Effector memory CD4-positive, alpha-beta T cell (primary cell): Measurements from ENCODE around the gene PBX3.

ENCODE experiments used
- DNase-seq, 3 donors: peaks; one replicate each; pipeline ENCODE4 v3.0.0-alpha.2; 2020
- H3K27ac ChIP-seq: 2 replicates; pipeline ENCODE4 v1.7.0; 2013; ENCODE audit warnings: mild to moderate bottlenecking, low read length, moderate library complexity; ENCODE audit not compliant: insufficient read depth, poor library complexity, severe bottlenecking
- H3K27me3 ChIP-seq: replicated peaks from 2 replicates; pipeline ENCODE4 v1.7.0; 2013; ENCODE audit warnings: mild to moderate bottlenecking, low read length; ENCODE audit not compliant: insufficient read depth, control insufficient read depth, poor library complexity, severe bottlenecking
- H3K36me3 ChIP-seq: 2 replicates; pipeline ENCODE4 v1.7.0; 2013; ENCODE audit warnings: mild to moderate bottlenecking, low read length, moderate library complexity; ENCODE audit not compliant: control insufficient read depth, insufficient read depth
- H3K4me1 ChIP-seq: 2 replicates; pipeline ENCODE4 v1.7.0; 2013; ENCODE audit warnings: low read length, mild to moderate bottlenecking; ENCODE audit not compliant: control insufficient read depth, insufficient read depth, poor library complexity, severe bottlenecking
- H3K4me3 ChIP-seq: 2 replicates; pipeline ENCODE4 v1.7.0; 2013; ENCODE audit warnings: low read length, low read depth, mild to moderate bottlenecking; ENCODE audit not compliant: insufficient read depth, poor library complexity, severe bottlenecking
- H3K9me3 ChIP-seq: 2 replicates; pipeline ENCODE4 v1.7.0; 2013; ENCODE audit warnings: mild to moderate bottlenecking, low read length, moderate library complexity; ENCODE audit not compliant: control insufficient read depth

PBX3 gene

GRCh38 chr9:126000731-126001580 lies 253.8 kb downstream of the PBX3 start:
- no peak for DNase-seq
- H3K4me1 ChIP-seq = no peaks in the 10 kb centered on the region
- H3K36me3 ChIP-seq = no peaks in the 10 kb centered on the region
- no peak overlapping the region for H3K27ac ChIP-seq
- H3K9me3 ChIP-seq = no peaks in the 10 kb centered on the region
- H3K4me3 ChIP-seq = no peak overlapping the region
- H3K27me3 ChIP-seq = no peaks in the 10 kb centered on the region

- Histone ChIP-seq H3K27me3 (no peaks in the 10 kb centered on the region), H3K4me3 (no peak overlapping the region), H3K4me1 (no peaks in the 10 kb centered on the region), H3K36me3 (no peaks in the 10 kb centered on the region), H3K9me3 (no peaks in the 10 kb centered on the region), H3K27ac (no peak overlapping the region)
- DNase-seq = no peak
These were observed 254.5 kb downstream of the PBX3 start for GRCh38 chr9:126001581-126002225.

DNA sequence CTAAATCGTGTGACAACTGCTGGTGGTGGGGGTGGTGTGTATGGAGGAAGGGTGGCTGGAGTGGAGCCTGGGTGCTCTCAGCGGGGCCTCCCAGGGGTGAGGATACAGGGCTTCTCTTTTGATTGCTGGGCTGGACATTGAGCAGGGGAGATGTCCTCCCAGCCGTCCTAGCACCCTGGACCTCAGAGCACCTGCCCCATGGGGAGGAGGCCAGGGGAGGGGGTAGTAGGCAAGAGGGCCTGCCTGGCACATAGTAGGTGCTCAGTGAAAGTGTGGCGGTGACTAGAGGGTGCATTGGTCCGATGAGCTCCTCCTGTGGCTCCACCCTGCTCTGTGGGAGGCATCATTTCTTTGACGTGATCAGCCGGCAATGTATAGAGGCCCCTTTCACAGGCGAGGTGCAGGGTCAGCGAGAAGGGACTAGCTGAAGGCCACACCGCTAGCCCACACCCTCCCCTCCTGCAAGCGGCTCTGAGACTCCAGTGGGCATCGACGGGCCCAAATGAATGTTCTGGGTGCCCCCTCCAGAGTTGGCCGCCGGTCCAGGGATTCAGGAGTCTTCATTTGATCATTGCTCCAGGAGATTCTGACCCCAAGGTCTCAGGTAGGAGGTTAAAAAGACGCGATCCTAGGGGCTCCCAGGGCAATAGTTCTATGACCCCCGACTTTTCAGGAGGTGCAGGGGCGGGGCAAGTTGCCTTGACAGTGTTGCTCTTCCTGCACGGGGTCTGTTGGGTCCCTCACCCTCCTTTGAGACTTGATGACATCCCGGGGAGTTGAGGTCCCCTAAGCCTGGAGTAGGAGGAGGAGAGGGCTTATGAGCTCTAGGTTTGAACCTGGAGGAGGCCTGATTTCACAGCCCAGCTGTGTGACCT lies 255.5 kb downstream of the PBX3 start:
- Histone ChIP-seq H3K9me3 (no peaks in the 10 kb centered on the region), H3K27ac (no peak overlapping the region), H3K4me3 (no peak overlapping the region), H3K36me3 (no peaks in the 10 kb centered on the region), H3K27me3 (no peaks in the 10 kb centered on the region), H3K4me1 (no peaks in the 10 kb centered on the region)
- DNase-seq = no peak

GRCh38 chr9:126009047-126009446 lies 261.9 kb downstream of the PBX3 start:
- no peaks in the 10 kb centered on the region for H3K36me3 ChIP-seq
- DNase-seq = no peak

GRCh38 chr9:126014726-126015125 lies 267.6 kb downstream of the PBX3 start:
- no peak overlapping the region for H3K27ac ChIP-seq
- H3K4me3 ChIP-seq = no peak overlapping the region
- no peaks in the 10 kb centered on the region for H3K36me3 ChIP-seq
- no peaks in the 10 kb centered on the region for H3K9me3 ChIP-seq
- no peaks in the 10 kb centered on the region for H3K4me1 ChIP-seq
- H3K27me3 ChIP-seq = no peaks in the 10 kb centered on the region
- no peak for DNase-seq

More at GRCh38 chr9:126009047-126009446, 261.9 kb downstream of the PBX3 start:
- Histone ChIP-seq H3K4me1 (no peaks in the 10 kb centered on the region), H3K27ac (no peak overlapping the region), H3K4me3 (no peak overlapping the region), H3K9me3 (peaks cover 11% of the 10 kb centered on the region), H3K27me3 (no peaks in the 10 kb centered on the region)

DNA sequence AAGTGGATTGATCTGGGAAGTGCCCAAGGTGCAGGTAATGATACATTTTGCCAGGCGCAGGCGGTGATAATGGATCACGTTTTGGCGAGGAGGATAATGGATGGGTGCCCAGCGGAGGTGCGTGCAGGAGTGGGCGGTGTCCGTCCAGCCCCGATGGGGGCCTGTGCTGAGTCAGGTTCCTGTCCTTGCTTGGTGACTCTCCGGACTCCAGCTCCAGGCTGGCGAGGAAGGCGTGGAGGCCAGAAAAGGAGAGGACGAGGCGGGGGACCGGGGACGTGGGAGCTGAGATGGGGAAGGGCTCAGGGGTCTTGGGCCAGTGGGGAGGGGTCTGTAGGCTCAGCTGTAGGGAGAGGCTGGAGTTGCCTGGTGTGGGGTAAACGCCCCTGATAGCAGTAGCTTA lies 268.3 kb downstream of the PBX3 start:
- DNase-seq = no peak
- H3K4me1 ChIP-seq = no peaks in the 10 kb centered on the region
- no peaks in the 10 kb centered on the region for H3K9me3 ChIP-seq
- H3K27ac ChIP-seq = no peak overlapping the region
- H3K36me3 ChIP-seq = no peaks in the 10 kb centered on the region
- no peaks in the 10 kb centered on the region for H3K27me3 ChIP-seq
- no peak overlapping the region for H3K4me3 ChIP-seq

DNA sequence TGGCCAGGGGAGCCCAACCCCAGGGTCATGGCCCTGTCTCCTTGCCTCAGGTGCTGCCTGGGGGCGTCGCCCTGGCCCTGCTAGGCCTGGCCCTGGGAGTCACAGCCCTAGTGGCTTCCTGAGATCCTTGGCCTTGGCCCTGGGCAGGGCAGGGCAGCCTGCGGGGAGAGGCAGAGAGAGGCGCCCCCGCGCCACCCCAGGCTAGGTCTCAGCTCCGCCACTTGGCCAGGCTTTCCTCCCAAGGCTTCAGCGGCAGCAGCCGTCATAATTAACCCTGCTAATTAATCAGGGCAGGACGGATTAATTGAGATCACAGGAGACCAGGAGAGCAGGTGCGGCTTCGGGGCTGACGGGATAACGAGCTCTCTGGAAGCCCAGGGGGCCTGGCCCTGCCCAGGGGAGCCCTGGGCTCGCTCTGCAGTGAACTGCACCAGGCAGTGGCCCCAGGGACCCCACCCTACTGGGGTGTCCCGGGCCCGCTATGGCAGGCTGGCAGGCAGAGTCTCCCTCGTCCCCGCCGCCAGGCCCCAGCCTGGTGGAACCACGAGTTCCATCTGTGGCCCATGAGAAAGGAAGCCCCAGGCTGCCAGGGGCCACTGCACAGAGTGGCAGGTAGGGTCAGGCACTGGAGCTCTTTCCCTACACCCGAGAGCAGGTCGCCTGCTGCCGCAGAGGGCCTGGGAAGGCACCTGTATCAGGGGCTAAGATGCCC lies 269.6 kb downstream of the PBX3 start:
- Histone ChIP-seq H3K36me3 (no peaks in the 10 kb centered on the region), H3K27me3 (no peaks in the 10 kb centered on the region), H3K27ac (no peak overlapping the region), H3K4me3 (no peak overlapping the region), H3K9me3 (no peaks in the 10 kb centered on the region), H3K4me1 (no peaks in the 10 kb centered on the region)
- no peak for DNase-seq
